H1 (cell line): ENCODE measurements around the gene DRC7. TPM values are rescaled to one million over a fixed set of nuclear protein-coding genes. Genes with fewer than 3 reads are reported as not detected.
A peak's percentile ranks its signal among the peaks of the same experiment; 100 is the strongest.

Experiments used
- CTCF ChIA-PET: fragments of 300-600 bp; sonication (Branson Sonifier 250); formaldehyde crosslinking; loops from one replicate; lab custom pipeline; 2021; ENCODE audit not compliant: partially characterized antibody; lab: Charles Lee
- POLR2A ChIA-PET: fragments of 300-600 bp; sonication (Branson Sonifier 250); formaldehyde crosslinking; loops from one replicate; lab custom pipeline; 2021; ENCODE audit warnings: inconsistent platforms; ENCODE audit not compliant: partially characterized antibody; lab: Charles Lee
- DNase-seq, 2 experiments: peaks; one replicate each; pipeline versions ENCODE4 v3.0.0 to v3.0.0-alpha.2; 2010 to 2022; ENCODE audit warnings: low spot score in 2 of 2, low read depth in 1 of 2, mixed read lengths in 1 of 2
- FAIRE-seq: peaks from 2 replicates; lab custom pipeline; 2011; peaks lifted over from hg19 to GRCh38; lab: Jason Lieb, UNC
- H2AFZ ChIP-seq: 2 replicates; pipeline ENCODE4 v1.8.1; 2012; ENCODE audit warnings: low read length, inconsistent platforms
- H2AK5ac ChIP-seq: 2 replicates; pipeline ENCODE4 v1.6.1; 2013; ENCODE audit warnings: low read depth, low read length
- H2BK120ac ChIP-seq: replicated peaks from 2 replicates; pipeline ENCODE3; 2013; ENCODE audit warnings: low read depth, low read length, inconsistent platforms
- H2BK12ac ChIP-seq: 2 replicates; pipeline ENCODE4 v1.6.1; 2013; ENCODE audit warnings: low read depth, low read length
- H2BK15ac ChIP-seq: 2 replicates; pipeline ENCODE4 v1.6.1; 2013; ENCODE audit warnings: low read length
- H2BK20ac ChIP-seq: 2 replicates; pipeline ENCODE4 v1.6.1; 2013; ENCODE audit warnings: low read length
- H2BK5ac ChIP-seq: 2 replicates; pipeline ENCODE4 v1.6.1; 2013; ENCODE audit warnings: low read depth, low read length
- H3K14ac ChIP-seq: 2 replicates; pipeline ENCODE4 v1.6.1; 2013; ENCODE audit warnings: inconsistent platforms; ENCODE audit not compliant: insufficient read length
- H3K18ac ChIP-seq: 2 replicates; pipeline ENCODE4 v1.6.1; 2013; ENCODE audit warnings: low read length; ENCODE audit errors: extremely low read depth
- H3K23ac ChIP-seq: 2 replicates; pipeline ENCODE4 v1.6.1; 2013; ENCODE audit warnings: inconsistent platforms; ENCODE audit not compliant: insufficient read length
- H3K23me2 ChIP-seq: 2 replicates; pipeline ENCODE4 v1.6.1; 2013; ENCODE audit warnings: low read depth, low read length
- H3K27ac ChIP-seq: 2 replicates; pipeline ENCODE4 v1.6.1; 2011; ENCODE audit warnings: low read depth, low read length, inconsistent platforms
- H3K27me3 ChIP-seq, 4 experiments: replicated peaks in 1 of 4; 1 replicate in 1 of 4; 2 replicates in 3 of 4; pipeline versions ENCODE4 v1.6.1 to v1.8.1; 2011 to 2013; ENCODE audit warnings: low read length in 3 of 4, mild to moderate bottlenecking in 3 of 4, inconsistent platforms in 2 of 4, mixed read lengths in 2 of 4, moderate library complexity in 1 of 4; ENCODE audit not compliant: control insufficient read depth in 3 of 4, insufficient read depth in 3 of 4; ENCODE audit errors: extremely low read depth in 1 of 4
- H3K36me3 ChIP-seq, 4 experiments: 2 replicates each; pipeline versions ENCODE4 v1.6.1 to v1.8.1; 2011 to 2013; ENCODE audit warnings: mild to moderate bottlenecking in 4 of 4, low read length in 3 of 4, moderate library complexity in 2 of 4, control low read depth in 1 of 4, inconsistent platforms in 1 of 4; ENCODE audit not compliant: insufficient read depth in 4 of 4, control insufficient read depth in 2 of 4
- H3K4ac ChIP-seq: replicated peaks from 2 replicates; pipeline ENCODE3; 2013; ENCODE audit warnings: low read length, low read depth, mixed read lengths, inconsistent platforms; ENCODE audit not compliant: insufficient read length
- H3K4me1 ChIP-seq, 4 experiments: replicated peaks in 1 of 4; 1 replicate in 1 of 4; 2 replicates in 3 of 4; pipeline versions ENCODE4 v1.6.1 to v1.8.1; 2011 to 2013; ENCODE audit warnings: low read length in 3 of 4, inconsistent platforms in 2 of 4, mixed read lengths in 1 of 4; ENCODE audit not compliant: insufficient read depth in 4 of 4, control insufficient read depth in 3 of 4
- H3K4me2 ChIP-seq, 2 experiments: 2 replicates each; pipeline versions ENCODE4 v1.6.1 to v1.8.1; 2011 to 2013; ENCODE audit warnings: low read depth in 2 of 2, low read length in 2 of 2, control low read depth in 1 of 2, inconsistent platforms in 1 of 2, mild to moderate bottlenecking in 1 of 2; ENCODE audit not compliant: insufficient read depth in 1 of 2
- H3K4me3 ChIP-seq, 4 experiments: fragments of 200-600, 300-600 bp in 1 of 4; sonication (generic), shearing (Covaris generic), sonication (Bioruptor Twin) in 1 of 4; 2 replicates each; pipeline versions ENCODE4 v1.5.1 to v1.8.1; 2011 to 2016; ENCODE audit warnings: low read length in 4 of 4, low read depth in 3 of 4, control low read depth in 2 of 4, inconsistent platforms in 2 of 4, mild to moderate bottlenecking in 2 of 4, mixed read lengths in 1 of 4, moderate library complexity in 1 of 4; ENCODE audit not compliant: insufficient read depth in 2 of 4; ENCODE audit errors: extremely low read depth in 1 of 4
- H3K56ac ChIP-seq: replicated peaks from 2 replicates; pipeline ENCODE3; 2013; ENCODE audit warnings: low read depth, mild to moderate bottlenecking, mixed read lengths, low read length, inconsistent platforms; ENCODE audit not compliant: insufficient read length
- H3K79me1 ChIP-seq: 2 replicates; pipeline ENCODE4 v1.6.1; 2013; ENCODE audit warnings: low read depth, low read length, control low read depth
- H3K79me2 ChIP-seq, 2 experiments: 2 replicates each; pipeline versions ENCODE4 v1.6.1 to v1.8.1; 2012 to 2013; ENCODE audit warnings: low read length in 2 of 2, mild to moderate bottlenecking in 2 of 2, inconsistent platforms in 1 of 2; ENCODE audit not compliant: insufficient read depth in 2 of 2, control insufficient read depth in 1 of 2
- H3K9ac ChIP-seq, 4 experiments: replicated peaks in 1 of 4; 1 replicate in 1 of 4; 2 replicates in 3 of 4; pipeline versions ENCODE4 v1.6.1 to v1.8.1; 2011 to 2013; ENCODE audit warnings: low read depth in 3 of 4, low read length in 3 of 4, control low read depth in 2 of 4, mild to moderate bottlenecking in 2 of 4, moderate library complexity in 2 of 4, inconsistent platforms in 1 of 4; ENCODE audit errors: extremely low read depth in 1 of 4
- H3K9me3 ChIP-seq, 2 experiments: 2 replicates each; pipeline versions ENCODE4 v1.6.1 to v1.8.1; 2012 to 2013; ENCODE audit warnings: mild to moderate bottlenecking in 2 of 2, moderate library complexity in 2 of 2, control low read depth in 1 of 2, inconsistent platforms in 1 of 2, low read depth in 1 of 2, low read length in 1 of 2, mixed read lengths in 1 of 2; ENCODE audit not compliant: insufficient read depth in 2 of 2
- H4K20me1 ChIP-seq, 2 experiments: replicated peaks in 1 of 2; 2 replicates each; pipeline versions ENCODE3 to v1.8.1; 2011 to 2013; ENCODE audit warnings: inconsistent platforms in 2 of 2, low read length in 2 of 2, mild to moderate bottlenecking in 1 of 2; ENCODE audit not compliant: insufficient read depth in 2 of 2, control insufficient read depth in 1 of 2
- H4K5ac ChIP-seq: 2 replicates; pipeline ENCODE4 v1.6.1; 2013; ENCODE audit warnings: low read length, low read depth, mixed read lengths, inconsistent platforms; ENCODE audit not compliant: insufficient read length
- H4K8ac ChIP-seq: 2 replicates; pipeline ENCODE4 v1.8.0; 2013; ENCODE audit warnings: mild to moderate bottlenecking, moderate library complexity, low read length, inconsistent platforms; ENCODE audit not compliant: insufficient read depth; ENCODE audit errors: extremely low read depth
- H4K91ac ChIP-seq: replicated peaks from 2 replicates; pipeline ENCODE3; 2013; ENCODE audit warnings: low read length, mixed read lengths, inconsistent platforms; ENCODE audit not compliant: insufficient read length
- BACH1 ChIP-seq: IDR thresholded peaks from 2 replicates; pipeline ENCODE4 v1.6.1; 2012; ENCODE audit warnings: low read length, improper control_type of control experiment
- BCL11A ChIP-seq, 2 experiments: IDR thresholded peaks; one replicate each; pipeline ENCODE4 v1.6.1; 2011; ENCODE audit warnings: low read depth in 2 of 2, low read length in 2 of 2, mild to moderate bottlenecking in 2 of 2
- WGBS, 2 experiments: shearing (Covaris generic) in 1 of 2; methylation state at CpG; one replicate each; pipeline versions ENCODE4 v1.1.6 to v1.1.7; 2013 to 2015; ENCODE audit warnings: low lambda C conversion rate in 2 of 2, mixed read lengths in 2 of 2, inconsistent platforms in 1 of 2, low coverage in 1 of 2, missing lambda C conversion rate in 1 of 2; ENCODE audit not compliant: insufficient replicate concordance in 2 of 2, insufficient coverage in 1 of 2, insufficient read length in 1 of 2; ENCODE audit errors: extremely low coverage in 1 of 2, missing lambda C conversion rate in 1 of 2; 5-methylcytosine and 5-hydroxymethylcytosine counted together
- polyA plus RNA-seq, 7 experiments: library from polyadenylated mRNA; depleted of rRNA in 3 of 7; stranded (reverse) in 5 of 7; unstranded in 2 of 7; fragments of >200 nt in 5 of 7; fragments of 200-250 nt in 2 of 7; gene quantifications; 1 replicate in 5 of 7; 2 replicates in 1 of 7; 4 replicates in 1 of 7; pipeline versions ENCODE4 v1.2.1 to v1.2.3, GENCODE V29; 2011 to 2013; ENCODE audit warnings: missing spikeins in 2 of 7, mixed read lengths in 2 of 7
- total RNA-seq: library from RNA; stranded (reverse); fragmentation: NEBNext Ultra II Directional; extraction: Animal tissue kit (Norgen Biotek cat#: 25700); gene quantifications from 2 replicates; pipeline ENCODE4 v1.2.1, GENCODE V29; 2021

Gene DRC7
- total and polyA plus RNA-seq, 2 of the 8 experiments (the other 6 are each of a cell fraction or from before 2014, with no cell fraction given) = 0.14 TPM; not detected in 1

GRCh38 chr16:57756424-57757325 is 62.1 kb downstream of the DRC7 start:
- Histone ChIP-seq H3K27ac (no peak overlapping the region), H3K4me3 (no peak overlapping the region), H3K79me1 (no peaks in the 10 kb centered on the region), H3K4me1 (peaks cover 0 to 12% (median 7%) of the 10 kb centered on the region in 4 experiments; a peak in 4 of 7 replicates), H2BK15ac (no peak overlapping the region), H2BK12ac (no peak overlapping the region), H3K9me3 (no peaks in the 10 kb centered on the region), H3K36me3 (peaks cover 0 to 12% (median 5%) of the 10 kb centered on the region in 4 experiments; a peak in 5 of 8 replicates), H3K56ac (no peak overlapping the region), H3K9ac (no peak overlapping the region), H3K4ac (no peak overlapping the region), H4K20me1 (peaks cover 4 to 7% of the 10 kb centered on the region in 2 experiments), H3K23ac (no peak overlapping the region), H2BK20ac (no peak overlapping the region), H3K23me2 (no peaks in the 10 kb centered on the region), H3K14ac (no peak overlapping the region), H2BK5ac (no peak overlapping the region), H2AFZ (no peak overlapping the region), H4K5ac (no peak overlapping the region), H2BK120ac (no peak overlapping the region), H4K91ac (no peak overlapping the region), H3K4me2 (no peak overlapping the region), H3K18ac (no peak overlapping the region), H2AK5ac (no peak overlapping the region), H4K8ac (no peak overlapping the region), H3K27me3 (no peaks in the 10 kb centered on the region; a peak in 1 of 7 replicates), H3K79me2 (no peaks in the 10 kb centered on the region)
- DNase-seq (peak in 1 of 2 experiments; percentile 41), FAIRE-seq (no peak)
- CTCF ChIA-PET = interaction anchor here (0.6 to 4.4 kb wide), 33 partner anchors 8 to 355 kb away, joined by 3 to 24 read pairs (median 4); partner anchors contain the start of genes ADGRG3 and KATNB1
- POLR2A ChIA-PET = interaction anchor here (2.5 kb wide), 1 partner anchor 22 kb away, joined by 9 read pairs; the partner anchor contains the start of gene KATNB1
- TF ChIP-seq BACH1 = no peak
- TF ChIP-seq BCL11A (IDR thresholded peaks at IDR 0.05; ENCODE audit: low read depth in 2 of 2, low read length in 2 of 2) = no peak
- 76% methylated on average over 13 of the region's 15 CpGs; no CpG with 5 or more reads in 1 of the 2 experiments for WGBS, 2 experiments
